GM18873 (cell line): ENCODE measurements around the gene BAMBI.

ENCODE experiments used
- ATAC-seq: cut with Tn5 transposase; IDR thresholded peaks from one replicate; pipeline ENCODE4 v1.9.1; 2021; ENCODE audit warnings: mild to moderate bottlenecking, moderate library complexity, moderate number of reproducible peaks; ENCODE audit not compliant: unreplicated experiment, low FRiP score

The BAMBI gene

GRCh38 chr10:28694530-28694929, 17.2 kb downstream of the BAMBI start:
- no peak for ATAC-seq

- ATAC-seq, result no peak
Measured at GRCh38 chr10:28698075-28698474, 20.8 kb downstream of the BAMBI start.

- ATAC-seq, result no peak
Measured at GRCh38 chr10:28704464-28705161, 27.3 kb downstream of the BAMBI start.

- no peak for ATAC-seq
Measured at GRCh38 chr10:28705472-28705871, 28.2 kb downstream of the BAMBI start.

GRCh38 chr10:28709001-28709710, 31.8 kb downstream of the BAMBI start:
- ATAC-seq, result no peak

- no peak for ATAC-seq
Measured at GRCh38 chr10:28710202-28710886, 33.0 kb downstream of the BAMBI start.

DNA sequence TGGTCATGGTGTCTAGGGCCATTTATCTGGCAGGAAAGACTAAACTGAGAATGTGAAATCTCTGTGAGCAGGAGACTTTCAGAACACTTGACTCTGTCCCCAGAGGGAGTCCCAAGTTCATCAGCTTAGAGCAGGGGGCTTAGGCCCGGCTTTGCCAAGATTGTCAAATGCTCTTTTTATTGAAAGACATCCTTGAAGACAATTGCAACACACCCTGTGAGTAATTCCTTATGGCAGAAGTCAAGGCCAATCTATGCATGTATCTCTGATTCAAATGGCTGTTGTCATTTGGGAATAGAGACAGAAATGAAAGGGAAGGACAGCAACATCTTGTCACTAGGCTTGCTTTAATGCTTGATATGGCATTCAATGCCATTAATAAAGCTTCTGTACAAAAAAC, 33.7 kb downstream of the BAMBI start:
- ATAC-seq, result no peak

- ATAC-seq, result no peak
Measured at GRCh38 chr10:28711776-28712175, 34.5 kb downstream of the BAMBI start.

DNA sequence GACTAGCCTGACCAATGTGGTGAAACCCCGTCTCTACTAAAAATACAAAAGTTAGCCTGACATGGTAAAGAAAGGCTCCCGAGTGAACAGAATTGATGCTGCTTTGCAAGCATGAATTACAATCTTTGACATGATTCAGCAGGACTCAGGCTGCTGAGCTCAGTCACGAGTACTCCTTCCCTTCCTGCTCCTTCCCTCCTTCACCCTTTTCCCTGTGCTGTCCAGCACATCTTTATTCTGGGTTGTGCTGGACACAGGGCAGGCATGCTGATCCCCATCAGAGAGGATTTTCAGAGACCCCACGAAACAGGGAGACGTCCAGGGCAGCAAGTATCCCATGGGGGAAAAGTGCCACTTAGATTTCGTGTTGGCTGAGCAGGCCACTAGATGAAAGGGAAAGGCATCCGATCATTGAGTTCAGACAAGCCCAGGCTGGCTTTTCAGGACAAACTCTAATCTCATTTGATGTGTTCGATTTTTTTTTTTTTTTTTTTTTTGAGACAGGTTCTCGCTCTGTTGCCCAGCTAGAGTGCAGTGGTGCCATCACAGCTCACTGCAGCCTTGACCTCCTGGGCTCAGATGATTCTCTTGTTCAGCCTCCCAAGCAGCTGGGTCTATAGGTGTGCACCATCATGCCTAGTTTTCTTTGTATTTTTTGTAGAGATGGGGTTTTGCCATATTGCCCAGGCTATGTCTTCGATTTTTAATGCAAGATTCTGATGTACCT, 36.5 kb downstream of the BAMBI start:
- no peak for ATAC-seq

- no peak for ATAC-seq
Measured at GRCh38 chr10:28714401-28715053, 37.2 kb downstream of the BAMBI start.

DNA sequence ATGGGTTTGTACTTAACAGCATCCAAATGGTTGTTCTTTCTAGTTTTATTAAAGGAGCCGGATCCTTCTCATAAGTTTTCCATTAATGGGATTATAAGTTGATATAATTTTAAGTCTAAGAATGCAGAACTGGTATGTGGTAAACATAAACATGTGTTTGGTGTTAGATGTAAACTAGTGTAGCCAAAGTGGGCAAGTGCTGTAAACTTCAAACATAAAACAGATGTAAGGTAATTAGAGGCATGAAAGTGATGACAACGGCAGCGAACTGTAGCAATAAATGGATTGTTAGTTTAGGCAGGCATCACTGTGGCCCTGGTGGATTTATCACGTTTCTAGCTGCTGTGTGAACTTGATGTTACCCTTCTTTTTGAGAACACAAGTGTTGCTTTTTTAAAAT, 37.9 kb downstream of the BAMBI start:
- ATAC-seq, result no peak

- ATAC-seq, result no peak
Measured at GRCh38 chr10:28715757-28716156, 38.4 kb downstream of the BAMBI start.

- no peak for ATAC-seq
Measured at GRCh38 chr10:28716748-28717147, 39.4 kb downstream of the BAMBI start.

GRCh38 chr10:28717656-28718201, 40.4 kb downstream of the BAMBI start:
- ATAC-seq, result no peak

DNA sequence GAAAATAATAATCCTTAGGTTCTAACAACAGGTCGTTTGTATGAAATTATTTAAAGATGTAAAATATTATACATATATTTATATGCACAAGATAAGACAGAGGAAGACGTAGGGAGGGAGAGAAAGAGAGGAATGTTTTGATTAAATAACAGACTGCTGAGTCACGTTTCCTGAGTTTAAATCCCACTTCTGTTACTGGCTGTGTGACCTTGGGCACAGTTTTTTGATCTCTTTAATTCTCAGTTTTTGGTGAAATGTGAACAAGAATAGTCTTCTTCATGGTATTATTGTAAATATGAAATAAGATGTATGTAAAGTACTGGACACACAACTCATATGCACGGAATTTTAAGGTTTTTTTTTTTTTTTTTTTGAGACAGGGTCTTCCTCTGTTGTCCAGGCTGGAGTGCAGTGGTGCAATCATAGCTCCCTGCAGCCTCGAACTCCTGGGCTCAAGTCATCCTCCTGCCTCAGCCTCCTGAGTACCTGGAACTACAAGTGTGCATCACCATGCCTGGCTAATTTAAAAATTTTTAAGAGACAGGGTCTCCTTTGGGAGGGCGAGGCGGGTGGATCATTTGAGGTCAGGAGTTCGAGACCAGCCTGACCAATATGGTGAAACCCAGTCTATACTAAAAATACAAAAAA, 42.6 kb downstream of the BAMBI start:
- ATAC-seq, result no peak

- ATAC-seq, result no peak
Measured at GRCh38 chr10:28721318-28721951, 44.1 kb downstream of the BAMBI start.

- no peak for ATAC-seq
Measured at GRCh38 chr10:28722065-28722803, 44.9 kb downstream of the BAMBI start.

- no peak for ATAC-seq
Measured at GRCh38 chr10:28728366-28728765, 51.0 kb downstream of the BAMBI start.
